Islet of Langerhans (tissue), 1 donor: ENCODE data around the gene NR5A2.

Experiments
- FAIRE-seq: peaks from one replicate; lab custom pipeline; 2011; peaks lifted over from hg19 to GRCh38; lab: Jason Lieb, UNC

The NR5A2 gene

GRCh38 chr1:200036619-200037270 lies 9.2 kb downstream of the NR5A2 start:
- no peak for FAIRE-seq

- no peak for FAIRE-seq
Measured at GRCh38 chr1:200037501-200037900, 10.0 kb downstream of the NR5A2 start.

DNA sequence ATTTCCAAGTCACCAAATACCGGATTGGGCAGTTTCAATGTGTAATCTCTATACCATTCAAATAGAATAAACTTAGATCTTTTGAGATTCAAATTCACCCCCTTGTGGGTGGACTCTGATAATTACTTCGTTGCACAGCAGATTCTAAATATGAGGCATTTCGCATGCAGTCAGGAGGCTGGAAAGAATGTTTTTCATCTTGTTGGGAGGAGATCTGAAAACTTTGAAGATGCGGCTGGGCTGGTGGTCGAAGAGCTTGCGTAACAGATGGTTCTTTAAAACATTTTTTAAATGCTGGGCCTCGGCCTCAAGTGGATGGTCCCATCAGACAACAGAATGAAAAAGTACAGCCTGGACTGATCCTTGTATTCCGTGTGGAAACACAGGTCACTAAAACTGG lies 10.4 kb downstream of the NR5A2 start:
- FAIRE-seq, result no peak

DNA sequence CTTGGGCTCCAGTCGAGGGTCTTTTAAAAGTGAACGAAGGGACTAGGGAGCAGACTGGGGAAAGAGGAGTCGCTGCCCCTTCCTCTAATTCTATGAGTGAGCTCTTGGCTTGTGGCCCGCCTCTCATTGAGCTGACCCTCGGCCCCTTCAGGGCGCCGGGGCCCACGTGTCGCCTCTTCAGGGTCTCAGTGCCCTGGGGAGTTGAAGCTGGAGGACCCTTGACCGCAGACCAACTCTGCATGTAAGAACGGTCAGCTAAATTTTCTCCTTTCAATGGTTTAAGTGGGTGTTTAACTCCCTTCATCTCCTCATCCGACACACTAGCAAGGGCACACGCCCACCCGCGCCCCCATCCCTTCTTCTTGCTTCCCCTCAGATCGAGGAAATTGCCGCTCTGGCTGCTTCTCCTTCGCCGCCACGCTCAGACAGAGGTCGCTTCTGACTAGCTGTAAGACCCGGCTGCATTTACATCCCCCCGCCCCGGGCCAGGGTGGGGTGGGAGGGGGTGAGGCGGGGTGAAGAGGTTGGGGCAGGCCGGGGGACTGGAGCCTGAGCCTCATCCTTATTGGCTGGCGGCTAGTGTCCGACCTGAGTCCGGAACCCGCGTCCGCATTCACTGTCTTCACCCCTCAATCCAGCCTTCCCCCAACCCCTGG lies 10.9 kb downstream of the NR5A2 start:
- FAIRE-seq, result no peak

GRCh38 chr1:200038981-200039848 lies 11.7 kb downstream of the NR5A2 start:
- FAIRE-seq, result no peak

DNA sequence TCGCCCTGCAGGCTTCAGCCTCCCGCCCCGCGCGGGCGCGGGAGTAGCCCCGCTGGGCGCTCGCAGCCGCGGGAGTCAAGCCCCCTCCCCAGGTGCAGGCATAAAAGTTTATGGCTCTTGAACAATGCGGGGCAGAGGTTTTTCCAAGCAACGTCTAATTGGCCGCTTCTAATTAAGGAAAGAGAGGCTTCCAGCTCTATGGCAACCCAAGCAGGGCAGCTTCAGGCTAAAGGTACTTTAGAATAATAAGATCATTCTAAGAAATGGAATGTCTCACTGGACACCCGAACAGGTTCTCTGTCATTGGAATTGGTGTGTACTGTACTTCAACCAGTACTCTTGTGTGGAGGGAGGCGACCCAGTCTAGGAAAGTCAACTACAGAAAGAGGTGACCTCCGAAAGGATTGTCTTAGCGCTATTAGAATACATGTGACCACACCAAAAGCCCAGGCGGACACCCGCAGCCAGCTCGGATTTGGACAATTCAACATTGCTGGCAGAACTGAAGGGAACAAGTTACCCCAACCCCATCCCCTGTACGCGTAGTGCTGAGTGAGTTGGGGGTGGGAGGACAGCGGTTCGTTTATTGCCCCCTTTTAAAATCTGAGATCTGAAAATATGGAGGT lies 12.5 kb downstream of the NR5A2 start:
- FAIRE-seq, result no peak

GRCh38 chr1:200040481-200041138 lies 13.1 kb downstream of the NR5A2 start:
- FAIRE-seq, result no peak

- no peak for FAIRE-seq
Measured at GRCh38 chr1:200041337-200042118, 14.0 kb downstream of the NR5A2 start.

DNA sequence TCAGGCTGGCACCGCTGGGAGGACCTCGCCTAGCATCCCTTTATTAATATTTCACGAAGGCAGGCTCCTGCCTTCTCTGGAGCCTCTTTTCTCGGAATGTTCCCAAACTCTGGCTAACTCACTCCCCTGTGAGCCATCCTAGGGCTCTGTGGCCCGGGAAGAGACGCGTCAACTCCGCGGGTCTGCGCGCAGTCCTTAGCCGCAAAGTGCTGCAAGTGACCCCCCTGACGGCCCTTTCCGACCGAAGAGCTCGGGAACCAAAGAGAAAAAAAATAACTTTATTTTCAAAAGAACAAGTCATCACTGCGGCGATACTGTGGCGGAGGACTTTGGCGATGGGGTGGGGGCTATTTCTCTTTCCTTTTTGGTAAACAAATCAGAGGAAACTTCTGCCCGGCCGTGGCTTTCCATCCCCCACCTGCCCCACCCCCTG lies 14.6 kb downstream of the NR5A2 start:
- no peak for FAIRE-seq

GRCh38 chr1:200042552-200043335 lies 15.2 kb downstream of the NR5A2 start:
- no peak for FAIRE-seq

GRCh38 chr1:200043336-200043668 lies 15.8 kb downstream of the NR5A2 start:
- no peak for FAIRE-seq

- no peak for FAIRE-seq
Measured at GRCh38 chr1:200046115-200046514, 18.6 kb downstream of the NR5A2 start.

- FAIRE-seq, result no peak
Measured at GRCh38 chr1:200048244-200048643, 20.7 kb downstream of the NR5A2 start.

DNA sequence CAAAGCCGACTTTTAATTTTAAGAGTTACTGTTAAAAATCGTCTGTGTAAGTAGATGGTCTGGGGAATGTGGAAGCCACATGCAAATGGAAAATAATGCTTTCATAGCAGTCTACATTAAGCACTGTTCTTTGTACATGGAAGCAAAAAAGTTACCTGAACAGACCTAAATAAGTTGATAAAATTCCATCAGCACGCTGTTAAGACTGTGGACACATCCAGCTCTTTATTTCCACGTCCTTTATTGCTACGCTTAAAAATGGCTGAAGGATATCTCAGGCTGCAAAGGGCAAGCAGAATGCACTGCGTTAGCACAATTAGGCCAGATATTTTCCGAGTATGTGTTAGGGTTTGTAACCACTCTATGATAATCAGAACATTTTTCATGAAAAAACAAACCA lies 22.3 kb downstream of the NR5A2 start:
- no peak for FAIRE-seq

- FAIRE-seq, result no peak
Measured at GRCh38 chr1:200051620-200052019, 24.1 kb downstream of the NR5A2 start.

DNA sequence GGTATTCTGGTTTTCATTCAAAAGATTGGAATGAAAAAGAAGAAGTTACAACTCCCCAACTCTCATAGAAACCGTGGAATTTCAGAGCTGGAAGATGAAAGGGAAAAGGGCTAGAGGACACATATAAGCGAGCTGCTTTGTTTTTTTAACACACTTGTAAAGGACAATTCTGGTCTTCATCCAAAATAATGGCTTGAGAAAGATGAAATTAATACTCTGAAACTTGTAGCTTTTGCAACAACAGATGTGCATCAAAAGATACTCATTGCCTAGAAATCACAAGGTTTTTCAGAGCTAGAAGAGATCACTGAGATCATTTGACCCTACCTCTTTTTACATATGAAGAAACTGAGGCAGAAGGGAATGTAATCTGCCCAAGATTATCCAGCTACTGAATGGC lies 25.6 kb downstream of the NR5A2 start:
- FAIRE-seq, result no peak

GRCh38 chr1:200053646-200054045 lies 26.1 kb downstream of the NR5A2 start:
- no peak for FAIRE-seq

- no peak for FAIRE-seq
Measured at GRCh38 chr1:200058341-200058740, 30.8 kb downstream of the NR5A2 start.

DNA sequence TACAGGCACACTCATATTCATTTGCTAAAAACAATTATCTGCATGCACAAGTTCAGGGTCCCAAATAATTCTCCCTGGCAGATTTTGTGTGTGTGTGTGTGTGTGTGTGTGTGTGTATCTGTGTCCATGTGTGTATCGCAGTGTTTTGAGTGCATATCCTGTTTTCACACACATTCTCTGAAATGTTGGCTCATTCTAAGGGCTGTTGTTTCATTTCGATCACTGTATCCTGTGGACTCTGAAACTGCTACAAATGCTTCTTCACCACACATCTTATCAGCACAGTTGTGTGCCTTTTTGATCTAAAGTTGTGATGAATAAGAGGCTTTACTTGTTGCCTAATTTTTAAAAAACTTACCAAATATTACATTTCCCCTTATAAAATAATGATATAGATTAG lies 34.6 kb downstream of the NR5A2 start:
- no peak for FAIRE-seq

DNA sequence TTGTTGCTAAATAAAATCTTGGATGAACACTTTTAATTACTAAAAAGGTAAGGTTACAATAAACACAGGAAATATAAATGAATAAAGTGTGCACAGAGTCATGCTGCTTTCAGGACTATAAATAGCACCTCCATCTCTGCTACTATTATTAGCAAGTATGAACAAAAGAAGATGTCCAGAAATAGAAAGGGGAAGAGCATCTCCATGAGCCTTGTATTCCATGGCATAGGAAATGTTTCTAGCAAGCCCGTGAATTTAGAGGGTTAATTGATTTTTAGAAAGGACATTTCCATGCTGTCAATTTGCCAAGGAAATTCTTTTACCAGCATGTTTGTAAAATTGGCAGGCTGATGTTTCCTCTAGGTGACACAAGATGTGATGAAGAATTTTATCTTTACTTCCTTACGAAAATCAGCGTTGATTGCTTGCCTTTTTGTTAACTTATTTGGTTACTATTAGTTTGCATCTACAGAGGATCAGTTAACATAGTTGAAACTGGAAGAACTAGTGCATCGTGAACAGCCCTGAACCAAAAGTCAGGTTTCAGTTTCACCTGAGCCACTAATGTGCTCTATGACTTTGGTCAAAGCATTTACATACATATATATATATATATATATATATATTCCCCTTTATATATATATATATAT lies 45.3 kb downstream of the NR5A2 start:
- FAIRE-seq, result no peak
